GM19328 (cell line): Measurements from ENCODE around the gene CALML6.
"Not testable (repeated sequence)": the region's sequence is repeated elsewhere in the genome, so short reads cannot be mapped to it uniquely, and the experiment has no call there.

ENCODE experiments used
- ATAC-seq: cut with Tn5 transposase; IDR thresholded peaks from one replicate; pipeline ENCODE4 v1.9.1; 2021; ENCODE audit warnings: mild to moderate bottlenecking, moderate library complexity; ENCODE audit not compliant: unreplicated experiment

The CALML6 gene

GRCh38 chr1:1914971-1915692 is at the start of gene CALML6:
Gene CALML6 (plus strand): TSS chr1:1915260. CDS start chr1:1915281, 21 bp downstream.
- no peak for ATAC-seq

DNA sequence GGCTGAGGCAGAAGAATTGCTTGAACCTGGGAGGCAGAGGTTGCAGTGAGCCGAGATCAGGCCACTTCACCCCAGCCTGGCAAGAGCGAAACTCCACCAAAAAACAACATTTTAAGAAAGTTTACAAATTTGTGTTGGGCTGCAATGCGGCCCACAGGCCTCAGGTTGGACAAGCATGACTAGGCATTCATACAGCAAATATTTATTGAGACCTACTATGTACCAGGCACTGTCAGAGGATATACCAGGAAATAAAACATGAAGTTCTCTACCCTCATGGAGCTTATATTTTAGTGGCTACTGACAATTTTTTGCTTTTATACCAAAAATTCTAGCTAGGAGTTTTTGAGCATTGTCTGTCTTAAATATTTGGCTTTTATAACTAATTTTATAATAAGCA is 47.9 kb upstream of the CALML6 start:
- no peak for ATAC-seq

- no peak for ATAC-seq
Observed at GRCh38 chr1:1869469-1869868, 45.6 kb upstream of the CALML6 start.

- no peak for ATAC-seq
Observed at GRCh38 chr1:1872329-1872994, 42.6 kb upstream of the CALML6 start.

GRCh38 chr1:1873186-1873585 is 41.9 kb upstream of the CALML6 start:
- no peak for ATAC-seq

- no peak for ATAC-seq
Observed at GRCh38 chr1:1874901-1875300, 40.2 kb upstream of the CALML6 start.

DNA sequence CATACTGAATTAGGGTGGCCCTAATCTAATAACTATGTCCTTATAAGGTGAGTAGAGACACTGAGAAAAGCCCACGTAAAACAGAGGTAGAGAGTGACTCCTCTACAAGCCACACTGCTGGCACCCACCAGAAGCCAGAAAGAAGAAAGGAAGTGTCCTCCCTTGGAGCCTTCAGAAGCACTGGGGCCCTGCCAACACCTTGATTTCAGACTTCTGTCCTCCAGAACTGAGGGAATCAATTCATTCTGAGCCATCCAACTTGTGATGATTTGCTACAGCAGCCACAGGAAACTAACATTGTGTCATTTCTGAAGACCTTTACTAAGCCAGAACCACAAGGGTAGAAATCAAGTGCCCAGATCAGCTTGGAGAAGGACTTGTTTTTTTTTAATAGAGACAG is 39.1 kb upstream of the CALML6 start:
- no peak for ATAC-seq

DNA sequence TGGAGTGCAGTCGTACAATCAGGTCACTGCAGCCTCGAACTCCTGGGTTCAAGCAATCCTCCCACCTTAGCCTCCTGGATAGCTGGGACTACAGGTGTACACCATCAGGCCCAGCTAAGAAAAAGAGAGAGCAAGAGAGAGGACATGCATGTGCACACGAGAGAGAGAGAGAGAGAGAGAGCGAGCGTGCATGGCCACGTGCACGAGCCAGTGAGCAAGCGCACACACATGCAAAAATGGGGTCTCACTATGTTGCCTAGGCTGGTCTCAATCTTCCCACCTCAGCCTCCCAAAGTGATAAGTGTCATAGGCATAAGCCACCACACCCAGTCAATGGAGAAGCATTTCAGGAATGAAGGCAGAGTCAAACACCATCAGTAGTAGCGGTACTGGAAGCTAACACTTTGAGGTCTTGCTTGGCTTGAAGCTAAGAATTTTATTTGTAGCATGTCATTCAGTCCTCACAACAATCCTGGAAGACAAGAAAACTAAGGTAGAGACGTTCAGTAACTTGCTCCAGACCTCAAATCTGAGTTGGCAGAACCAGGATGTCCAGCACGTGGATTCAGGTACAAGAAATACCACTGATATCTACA is 38.6 kb upstream of the CALML6 start:
- ATAC-seq = no peak

DNA sequence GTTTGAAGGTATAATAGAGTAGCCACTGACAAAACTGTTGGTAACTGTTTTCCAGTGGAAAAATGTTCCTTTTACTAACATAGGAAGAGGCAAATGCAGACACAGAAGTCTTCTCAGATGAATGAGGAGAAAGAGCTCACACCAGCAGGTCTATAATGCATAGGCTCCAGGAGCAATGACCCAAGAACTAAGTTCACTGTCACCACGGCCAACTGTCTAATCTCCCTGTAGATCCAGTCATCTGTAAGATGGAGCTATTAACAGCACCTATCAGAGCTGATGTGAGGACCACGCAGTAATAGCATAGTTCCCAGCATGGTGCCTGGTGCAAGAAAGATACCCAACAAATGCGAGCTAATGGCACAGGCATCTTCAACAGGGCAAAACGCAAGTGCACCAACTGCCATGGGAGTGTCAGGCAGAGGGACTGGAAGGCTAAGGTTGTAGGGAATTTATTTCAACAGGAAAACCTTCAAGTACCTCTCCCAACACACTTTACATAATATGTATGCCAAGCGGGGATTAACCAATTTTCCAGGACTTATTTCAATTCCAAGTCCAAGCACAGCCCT is 37.1 kb upstream of the CALML6 start:
- ATAC-seq = no peak

- no peak for ATAC-seq
Observed at GRCh38 chr1:1879942-1880341, 35.1 kb upstream of the CALML6 start.

DNA sequence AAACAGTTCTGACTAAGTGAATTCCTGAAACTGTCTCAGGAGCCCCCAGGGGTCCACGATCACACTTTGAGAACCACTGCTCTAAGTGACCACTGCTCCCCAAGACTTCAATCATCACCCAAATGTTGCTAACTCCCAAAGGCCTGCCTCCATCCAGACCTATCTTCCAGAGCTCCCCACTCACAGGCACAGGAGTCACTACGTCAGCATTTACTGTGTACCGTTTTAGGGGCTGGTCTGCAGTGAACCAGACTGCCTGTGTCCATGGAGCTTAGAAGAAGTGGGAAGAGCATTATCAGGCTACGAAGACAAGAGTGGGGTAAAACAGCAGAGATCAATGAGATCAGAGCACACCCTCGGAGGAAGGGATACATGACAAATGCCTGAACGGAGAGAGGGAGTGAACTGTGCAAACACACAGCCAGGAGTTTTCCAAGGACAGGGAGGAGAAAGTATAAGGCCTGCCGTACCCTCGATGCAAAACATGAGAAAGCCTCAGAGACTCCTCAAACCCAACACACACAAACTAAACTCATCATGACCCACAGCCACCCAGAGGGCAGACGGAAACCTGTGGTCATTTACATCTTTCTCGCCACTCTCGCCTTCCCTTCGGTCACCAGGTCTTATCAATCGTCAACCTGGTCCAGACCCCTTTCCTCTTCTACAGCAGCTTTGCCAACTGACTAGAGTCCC is 34.3 kb upstream of the CALML6 start:
- no peak for ATAC-seq

DNA sequence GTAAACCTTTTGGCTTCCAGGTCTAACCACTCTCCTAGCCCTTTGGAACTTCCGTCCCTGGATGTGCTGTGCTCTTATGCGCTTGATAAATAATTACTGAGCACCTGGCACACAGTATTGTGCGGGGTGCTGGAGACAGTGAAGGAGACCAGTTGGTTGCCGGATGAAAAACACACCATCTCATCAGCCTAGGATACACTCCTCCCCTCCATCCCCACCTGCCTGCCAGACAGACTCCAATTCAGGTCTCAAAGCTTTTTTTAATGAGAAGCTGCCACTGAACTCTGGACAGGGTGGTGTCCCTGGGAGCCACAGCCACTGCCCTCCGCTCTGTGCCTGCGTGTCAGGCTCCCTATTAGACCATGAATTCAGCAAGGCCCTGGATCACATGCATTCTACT is 33.3 kb upstream of the CALML6 start:
- no peak for ATAC-seq

DNA sequence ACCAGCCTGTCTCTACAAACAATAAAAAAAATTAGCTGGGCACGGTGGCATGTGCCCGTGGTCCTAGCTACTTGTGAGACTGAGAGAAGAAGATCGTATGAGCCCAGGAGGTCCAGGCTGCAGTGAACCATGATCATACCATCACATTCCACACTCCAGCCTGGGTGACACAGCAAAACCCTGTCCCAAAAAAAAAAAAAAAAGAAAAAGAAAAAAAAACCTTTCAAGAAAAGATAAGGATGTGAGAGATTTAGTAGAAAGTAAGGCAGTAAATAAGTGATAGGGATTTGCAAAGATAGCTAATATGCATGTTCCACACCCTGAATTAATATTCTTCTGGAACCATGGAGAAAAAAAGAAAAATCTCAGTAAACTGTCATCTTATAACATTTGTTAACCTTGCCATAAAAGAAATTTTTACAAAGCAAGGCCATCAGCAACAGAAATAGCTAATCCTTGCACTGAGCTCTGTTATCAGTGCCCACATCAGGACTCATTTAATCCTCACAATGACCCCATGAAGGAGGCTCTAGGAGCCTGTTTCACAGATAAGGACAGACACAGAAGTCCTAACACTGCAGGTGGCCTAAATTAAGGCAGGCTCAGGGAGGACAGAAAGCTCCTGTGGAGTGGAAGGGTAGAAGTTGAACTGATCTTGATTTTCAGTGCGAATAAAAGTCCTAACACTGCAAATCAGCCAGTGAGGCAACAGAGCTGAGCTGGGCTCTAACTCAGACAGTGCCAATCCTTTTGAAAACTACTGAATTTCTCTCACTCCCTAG is 31.8 kb upstream of the CALML6 start:
- ATAC-seq = no peak

- not testable (repeated sequence) for ATAC-seq
Observed at GRCh38 chr1:1883890-1884289, 31.2 kb upstream of the CALML6 start.

GRCh38 chr1:1889090-1889750 is 25.8 kb upstream of the CALML6 start:
- no peak for ATAC-seq

DNA sequence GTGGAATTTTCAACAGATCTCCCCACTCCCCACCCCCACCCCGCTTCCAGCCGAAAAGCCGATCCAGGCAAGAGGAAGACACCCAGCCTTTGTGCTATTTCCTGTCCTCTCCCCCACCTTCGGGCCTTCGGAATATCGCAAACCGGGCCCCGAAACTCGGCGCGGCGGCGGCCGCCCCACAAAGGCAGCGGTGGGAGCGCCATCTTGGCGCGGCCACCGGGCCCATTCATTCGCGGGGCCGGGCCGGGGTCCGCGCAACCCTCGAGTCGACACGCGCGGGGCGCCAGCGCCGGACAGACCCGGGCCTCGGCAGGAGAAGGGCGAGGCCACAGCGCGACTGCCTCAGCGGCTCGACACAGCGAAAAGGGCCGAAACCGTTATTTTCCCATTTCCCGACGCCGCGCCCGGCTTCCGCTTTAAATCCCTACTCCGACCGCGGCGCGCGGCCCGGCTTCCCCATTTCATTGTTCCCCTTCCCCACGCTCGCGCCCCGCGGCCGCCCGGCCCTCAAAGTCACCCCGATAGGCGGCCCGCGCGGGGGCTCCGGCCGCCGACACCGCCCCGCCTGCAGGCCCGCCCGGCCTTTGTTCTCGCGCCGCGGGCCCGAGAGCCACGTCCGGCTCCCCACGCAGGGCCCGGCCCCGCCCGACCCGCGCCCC is 25.1 kb upstream of the CALML6 start:
- peak; percentile 24 for ATAC-seq

GRCh38 chr1:1890506-1891348 is 24.3 kb upstream of the CALML6 start, which contains the start of gene GNB1:
Gene GNB1 (minus strand): TSS chr1:1891087. CDS start chr1:1825453, 65,634 bp downstream.
- peak; percentile 79 for ATAC-seq

DNA sequence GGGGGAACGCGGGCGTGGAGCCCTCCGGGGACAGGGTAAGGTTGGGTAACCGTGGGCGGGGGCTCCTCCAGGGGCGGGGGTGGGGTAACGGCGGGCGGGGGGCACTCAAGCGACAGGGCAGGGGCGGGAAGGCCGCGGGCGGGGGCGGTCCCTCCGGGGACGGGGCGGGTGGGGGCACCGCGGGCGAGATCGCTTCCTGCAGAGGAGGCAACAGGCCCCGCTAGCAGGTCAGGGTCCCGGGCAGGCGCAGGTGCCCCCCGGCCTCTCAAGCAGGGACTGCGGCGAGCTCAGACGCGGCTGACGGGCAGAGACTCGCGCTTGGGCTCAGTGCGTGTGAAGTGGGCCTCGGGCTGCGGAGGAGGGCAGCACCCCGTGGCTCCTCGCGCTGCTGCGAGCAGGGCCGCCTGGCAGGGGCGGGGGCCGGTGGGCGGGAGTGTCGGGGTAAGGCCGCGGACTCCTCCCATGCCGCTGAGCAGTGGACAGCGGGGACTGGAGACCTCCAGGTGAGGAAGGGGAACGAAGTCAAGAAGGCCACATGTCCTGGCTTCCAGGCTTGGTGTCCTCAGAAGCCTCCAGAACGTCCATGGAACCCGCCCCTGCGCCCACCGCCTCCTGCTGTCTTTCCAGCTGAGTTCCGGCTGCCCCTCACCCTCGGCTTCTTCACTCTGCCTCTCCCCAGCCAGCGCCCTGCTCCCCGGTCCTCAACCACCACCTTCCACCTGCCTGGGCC is 23.5 kb upstream of the CALML6 start:
- ATAC-seq = no peak
